HG02943 (cell line): ENCODE measurements around the gene PHGDH.

ENCODE experiments used
- ATAC-seq: cut with Tn5 transposase; IDR thresholded peaks from one replicate; pipeline ENCODE4 v1.9.1; 2021; ENCODE audit warnings: mild to moderate bottlenecking, low read depth, moderate library complexity; ENCODE audit not compliant: unreplicated experiment

Gene PHGDH

DNA sequence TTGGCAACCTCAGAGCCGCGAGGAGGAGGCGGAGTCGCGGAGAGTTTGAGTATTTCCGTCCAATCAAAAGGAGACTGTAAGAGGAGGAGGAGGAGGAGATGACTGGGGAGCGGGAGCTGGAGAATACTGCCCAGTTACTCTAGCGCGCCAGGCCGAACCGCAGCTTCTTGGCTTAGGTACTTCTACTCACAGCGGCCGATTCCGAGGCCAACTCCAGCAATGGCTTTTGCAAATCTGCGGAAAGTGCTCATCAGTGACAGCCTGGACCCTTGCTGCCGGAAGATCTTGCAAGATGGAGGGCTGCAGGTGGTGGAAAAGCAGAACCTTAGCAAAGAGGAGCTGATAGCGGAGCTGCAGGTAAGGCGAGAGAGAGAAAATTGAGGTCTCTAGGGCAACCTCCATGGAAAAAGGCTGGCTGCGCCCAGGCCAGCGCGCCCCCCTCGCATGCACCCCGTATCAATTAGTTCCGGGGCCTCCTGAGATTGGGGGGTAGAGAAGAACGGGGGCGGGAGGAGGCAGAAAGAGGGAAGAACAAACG is at the start of gene PHGDH:
Gene PHGDH (plus strand): TSS at position 131 of the 538 bp plus-strand sequence. CDS start 89 bp downstream, at position 220.
- ATAC-seq = no peak

- ATAC-seq = peak; percentile 47
These were observed 49.7 kb upstream of the PHGDH start for GRCh38 chr1:119662034-119662437.

DNA sequence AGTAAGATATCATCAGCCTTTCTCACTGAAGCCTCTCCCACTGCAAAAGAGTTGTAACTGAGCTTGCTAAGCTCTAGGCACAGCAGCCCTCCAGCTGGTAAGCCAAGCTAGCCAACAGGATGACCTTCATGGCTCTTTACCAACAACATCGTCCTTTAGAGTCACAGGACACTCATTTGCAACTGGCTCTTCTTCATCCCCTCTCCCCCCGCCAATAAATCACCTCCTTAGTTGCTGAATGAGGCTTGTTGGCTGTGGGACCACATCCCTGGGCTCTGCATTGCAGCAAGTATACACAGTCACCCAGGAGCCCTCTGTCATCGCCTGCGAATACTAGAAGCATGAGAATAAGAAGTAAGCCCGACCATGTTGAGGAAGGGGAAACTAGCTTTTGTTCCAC is 47.7 kb upstream of the PHGDH start:
- no peak for ATAC-seq

DNA sequence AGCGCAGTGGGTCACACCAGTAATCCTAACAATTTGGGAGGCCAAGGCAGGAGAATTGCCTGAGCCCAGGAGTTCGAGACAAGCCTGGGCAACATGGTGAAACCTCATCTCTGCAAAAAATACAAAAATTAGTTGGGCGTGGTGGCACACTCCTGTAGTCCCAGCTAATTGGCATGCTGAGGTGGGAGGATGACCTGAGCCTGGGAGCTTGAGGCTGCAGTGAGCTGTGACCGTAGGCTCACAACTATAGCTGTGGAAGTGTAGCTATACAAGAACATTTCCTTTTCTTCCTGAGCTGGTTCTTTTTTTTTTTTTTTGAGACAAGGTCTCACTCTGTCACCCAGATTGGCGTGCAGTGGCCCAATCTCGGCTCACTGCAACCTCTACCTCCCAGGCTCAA is 44.6 kb upstream of the PHGDH start:
- ATAC-seq = no peak

- no peak for ATAC-seq
These were observed 40.8 kb upstream of the PHGDH start for GRCh38 chr1:119670898-119671297.

- ATAC-seq = no peak
These were observed 38.4 kb upstream of the PHGDH start for GRCh38 chr1:119673171-119673940.

GRCh38 chr1:119674111-119674526 is 37.6 kb upstream of the PHGDH start:
- ATAC-seq = no peak

DNA sequence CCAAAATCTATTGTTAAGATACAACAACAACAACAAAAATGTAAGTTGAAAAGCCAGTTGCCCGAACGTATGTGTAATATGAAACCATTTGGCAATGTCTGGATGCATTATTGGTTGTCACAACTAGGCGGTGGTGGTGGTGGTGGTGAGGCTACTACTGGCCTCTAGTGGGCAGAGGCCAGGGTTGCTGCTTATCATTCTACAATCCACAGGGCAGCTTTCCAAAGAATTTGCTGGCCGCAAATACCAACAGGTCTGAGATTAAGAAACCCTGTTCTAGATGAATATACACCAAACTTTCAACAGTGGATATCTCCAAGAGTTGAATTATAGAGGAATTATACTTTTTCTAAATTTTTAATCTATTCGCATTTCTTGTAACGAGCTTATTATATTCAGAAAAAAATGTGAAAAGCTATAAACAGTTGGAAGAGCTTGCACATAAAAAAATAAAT is 36.9 kb upstream of the PHGDH start:
- ATAC-seq = peak; percentile 64

- ATAC-seq = no peak
These were observed 36.1 kb upstream of the PHGDH start for GRCh38 chr1:119675349-119676345.

DNA sequence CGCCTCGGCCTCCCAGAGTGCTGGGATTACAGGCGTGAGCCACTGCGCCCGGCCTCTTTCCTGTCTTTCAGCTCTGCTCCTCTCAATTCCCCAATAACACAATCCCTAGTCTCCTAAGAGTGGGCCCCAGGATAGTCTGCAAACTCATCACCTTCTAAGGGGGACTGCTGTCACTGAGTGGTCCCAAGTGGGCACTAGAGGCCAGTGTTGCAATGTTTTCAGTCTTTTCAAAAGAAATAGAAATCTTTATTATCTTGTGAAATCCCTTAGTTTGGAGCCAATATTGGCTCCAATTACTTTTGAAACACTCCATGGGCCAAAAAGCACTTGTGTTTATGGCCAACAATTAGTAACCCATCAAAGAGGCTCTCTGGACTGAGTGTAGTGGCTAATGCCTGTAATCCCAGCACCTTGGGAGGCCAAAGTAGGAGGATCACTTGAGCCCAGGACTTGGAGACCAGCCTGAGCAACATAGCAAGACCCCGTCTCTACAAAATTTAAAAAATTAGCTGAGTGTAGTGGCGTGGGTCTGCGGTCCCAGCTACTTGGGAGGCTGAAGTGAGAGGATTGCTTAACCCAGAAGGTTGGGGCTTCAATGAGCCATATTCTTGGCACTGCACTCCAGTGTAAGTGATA is 35.0 kb upstream of the PHGDH start:
- no peak for ATAC-seq

DNA sequence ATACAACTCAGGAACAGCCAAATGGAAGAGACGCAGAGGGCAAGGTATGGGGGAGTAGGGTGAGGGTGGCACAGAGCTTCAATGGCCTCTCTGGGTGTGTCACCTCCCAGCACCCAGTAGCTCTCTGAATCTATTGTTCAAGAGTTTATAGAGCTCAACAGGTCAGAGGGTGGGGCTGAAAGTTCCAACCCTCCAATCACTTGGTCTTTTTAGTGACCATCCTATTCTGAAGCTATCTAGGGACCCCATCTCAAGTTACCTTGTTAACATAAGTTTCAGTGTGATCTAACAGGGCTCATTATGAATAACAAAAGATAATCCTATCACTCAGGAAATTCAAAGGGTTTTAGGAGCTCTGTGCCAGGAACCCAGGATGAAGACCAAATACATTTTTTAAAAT is 32.5 kb upstream of the PHGDH start:
- ATAC-seq = no peak

- ATAC-seq = no peak
These were observed 31.5 kb upstream of the PHGDH start for GRCh38 chr1:119680193-119680592.

DNA sequence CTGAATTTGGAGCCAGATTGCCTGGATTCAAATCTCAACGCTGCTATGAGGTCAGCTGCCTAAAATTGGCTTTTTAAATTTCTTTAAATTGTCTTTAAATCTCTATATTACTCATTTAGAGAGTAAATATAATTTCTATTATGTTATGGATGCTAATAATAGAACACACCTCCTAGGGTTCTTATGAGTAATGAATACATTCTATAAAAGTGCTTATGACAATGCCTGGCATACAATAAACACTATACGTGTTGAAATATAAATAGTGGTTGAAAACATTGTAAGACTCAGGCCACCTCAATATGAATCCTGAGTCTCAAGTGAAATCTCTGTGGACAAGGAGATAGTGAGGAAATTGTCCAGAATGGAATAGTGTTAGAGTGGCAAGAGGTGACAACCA is 31.0 kb upstream of the PHGDH start:
- no peak for ATAC-seq

DNA sequence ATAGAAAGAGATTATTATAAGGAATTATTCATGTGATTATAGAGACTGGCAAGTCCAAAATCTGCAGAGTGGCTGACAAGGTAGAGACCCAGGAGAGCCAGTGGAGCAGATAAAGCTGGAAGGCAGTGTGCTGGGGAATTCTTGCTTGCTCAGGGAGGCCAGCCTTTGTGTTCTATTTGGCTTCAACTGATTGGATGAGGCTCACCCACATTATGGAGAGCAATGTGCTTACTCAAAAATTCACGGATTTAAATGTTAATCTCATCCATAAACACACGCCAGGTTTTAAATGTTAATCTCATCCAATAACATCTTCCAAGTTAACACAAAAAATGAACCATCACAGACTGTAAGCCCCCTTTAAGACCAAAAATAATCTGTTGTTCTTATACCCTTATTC is 30.2 kb upstream of the PHGDH start:
- ATAC-seq = no peak

- ATAC-seq = no peak
These were observed 29.6 kb upstream of the PHGDH start for GRCh38 chr1:119682141-119682540.

DNA sequence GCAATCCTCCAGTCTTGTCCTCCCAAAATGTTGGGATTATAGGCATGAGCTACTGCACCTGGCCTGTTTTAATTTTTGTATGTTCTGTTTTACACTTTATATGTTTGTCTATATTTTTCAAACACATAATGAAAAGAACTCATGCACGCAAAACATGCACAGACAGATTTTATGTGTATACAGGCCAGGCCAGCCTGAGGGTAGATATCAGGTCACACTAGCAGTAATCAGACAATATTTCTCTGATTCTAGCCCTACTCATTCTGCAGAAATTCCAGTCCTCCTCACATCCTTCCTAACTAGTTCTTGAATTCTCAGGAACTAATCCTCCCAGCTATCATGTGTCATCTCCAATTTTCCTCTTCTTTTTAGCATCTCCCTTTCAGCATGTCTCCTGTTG is 27.8 kb upstream of the PHGDH start:
- no peak for ATAC-seq

DNA sequence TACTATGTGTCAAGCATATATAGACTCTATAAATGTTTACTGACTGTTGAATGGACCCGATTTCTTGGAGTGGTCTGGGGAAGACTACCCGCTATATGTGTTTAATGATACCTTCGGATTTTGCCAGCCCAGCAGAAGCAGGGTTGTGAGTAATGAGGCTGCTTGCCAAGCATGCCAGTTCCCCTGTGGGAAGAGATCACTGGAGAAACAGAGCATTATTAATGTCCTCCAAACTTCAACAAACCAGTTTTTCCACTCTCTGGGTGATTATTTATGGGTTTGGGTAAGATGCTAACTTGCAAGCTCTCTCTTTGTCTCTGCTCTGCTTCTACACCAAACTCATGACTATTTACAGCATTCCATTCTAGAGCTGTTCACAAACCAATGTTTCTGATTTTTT is 25.1 kb upstream of the PHGDH start:
- no peak for ATAC-seq

DNA sequence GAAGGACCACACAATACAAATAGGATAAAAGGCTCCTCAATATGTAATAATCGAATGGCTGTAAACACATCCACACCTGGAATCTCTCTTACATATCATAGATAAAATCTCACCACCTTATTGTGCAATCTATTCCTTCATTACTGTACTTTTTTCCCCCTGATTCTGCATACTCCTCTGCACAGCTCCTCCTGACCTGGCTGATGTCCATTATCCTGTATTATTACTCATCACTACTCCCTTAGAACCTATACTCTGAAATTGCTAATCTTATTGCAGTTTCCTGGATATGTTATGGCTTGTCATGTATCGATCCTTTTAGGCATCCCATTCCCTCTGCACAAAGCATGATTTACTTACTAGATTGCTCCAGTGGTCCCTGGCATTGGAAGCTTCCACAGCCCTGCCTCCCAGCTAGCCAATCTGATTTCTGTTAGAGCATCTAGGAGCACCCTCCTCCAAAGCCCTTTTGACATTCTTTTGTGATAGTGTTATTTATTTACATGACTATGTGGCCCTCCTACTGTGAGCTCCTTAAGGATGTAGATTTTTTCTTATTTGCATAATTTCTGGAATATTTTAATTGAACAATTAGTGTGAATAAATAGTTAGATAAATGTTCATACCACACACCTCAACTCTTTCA is 24.2 kb upstream of the PHGDH start:
- ATAC-seq = no peak

GRCh38 chr1:119688810-119689209 is 22.9 kb upstream of the PHGDH start:
- ATAC-seq = no peak

DNA sequence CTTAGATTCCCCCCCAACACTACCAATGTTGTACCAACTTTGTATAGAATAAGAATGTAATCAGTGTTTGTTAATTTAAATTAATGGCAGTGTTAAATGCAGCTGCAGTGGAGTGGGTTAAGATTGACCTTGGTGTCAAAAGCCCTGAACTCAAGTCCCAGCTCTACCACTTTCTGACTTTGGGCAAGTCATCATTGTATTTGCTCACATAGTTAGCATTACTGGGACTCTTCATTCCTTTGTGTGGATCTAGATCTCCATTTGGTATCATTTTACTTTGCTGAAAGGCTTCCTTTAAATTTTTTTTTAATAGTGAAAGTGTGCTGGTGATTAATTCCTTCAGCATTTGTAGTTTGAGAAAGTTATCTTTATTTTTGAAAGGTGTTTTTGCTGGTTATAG is 22.2 kb upstream of the PHGDH start:
- ATAC-seq = no peak
